H7 (cell line): ENCODE results near the gene DCAF12. TPM values are rescaled to one million over a fixed set of nuclear protein-coding genes. Genes with fewer than 3 reads are reported as not detected.

Source experiments
- total RNA-seq: library from RNA; depleted of rRNA; stranded (reverse); fragments of >200 nt; shearing (Covaris generic); gene quantifications from 2 replicates; pipeline ENCODE4 v1.2.3, GENCODE V29; 2014; rRNA removed

The DCAF12 gene
- total RNA-seq, 1 experiment from 2014 or later: 31.1 TPM

Other genes with a start within 250 kb of the DCAF12 start
- 20.8 and 24.8 TPM in 2 replicates for gene UBAP2, start 77.8 kb downstream of the DCAF12 start, total RNA-seq
- 28.3 and 29.0 TPM in 2 replicates for gene UBAP1, start 52.3 kb upstream of the DCAF12 start, total RNA-seq
- gene KIF24, start 202.6 kb upstream of the DCAF12 start, total RNA-seq: 4.5 and 4.7 TPM in 2 replicates
- gene NUDT2, start 202.9 kb upstream of the DCAF12 start, total RNA-seq: 28.6 and 32.4 TPM in 2 replicates